Measurements from ENCODE around the gene NR2F2.

Gene NR2F2

GRCh38 chr15:96320703-96321638 lies 9.5 kb upstream of the NR2F2 start:
- DNase-seq (ENCODE audit: extremely low spot score), result no peak
- POLR2A ChIA-PET, result interaction anchor here (2.4 kb wide), 1 partner anchor 10 kb away, joined by 8 read pairs; the partner anchor contains the start of gene NR2F2
- CTCF ChIA-PET, result no interaction called here
- TF ChIP-seq SP1 (IDR thresholded peaks at IDR 0.05) (no peak), CTBP1 (IDR thresholded peaks at IDR 0.05; ENCODE audit: borderline replicate concordance) (no peak), NFRKB (IDR thresholded peaks at IDR 0.05) (no peak), ELF4 (IDR thresholded peaks at IDR 0.05) (no peak), SUZ12 (IDR thresholded peaks at IDR 0.05) (no peak), LEF1 (IDR thresholded peaks at IDR 0.05; ENCODE audit: borderline replicate concordance) (no peak), ARNT (IDR thresholded peaks at IDR 0.05) (no peak), TARDBP (IDR thresholded peaks at IDR 0.05) (no peak), L3MBTL2 (conservative IDR thresholded peaks at IDR 0.05) (no peak), FOXK2 (IDR thresholded peaks at IDR 0.05) (no peak), PKNOX1 (IDR thresholded peaks at IDR 0.05) (no peak), FOXA1 (IDR thresholded peaks at IDR 0.05) (no peak), ZNF384 (IDR thresholded peaks at IDR 0.05) (no peak), BHLHE40 (IDR thresholded peaks at IDR 0.05; ENCODE audit: borderline replicate concordance) (no peak), FOXM1 (IDR thresholded peaks at IDR 0.05; ENCODE audit: borderline replicate concordance) (no peak), HDGF (IDR thresholded peaks at IDR 0.05; ENCODE audit: borderline replicate concordance) (no peak)

- DNase-seq (ENCODE audit: extremely low spot score), result no peak
- POLR2A ChIA-PET, result interaction anchor here (2.4 kb wide), 1 partner anchor 9 kb away, joined by 8 read pairs; the partner anchor contains the start of gene NR2F2
- TF ChIP-seq NFRKB (IDR thresholded peaks at IDR 0.05) (no peak), SP1 (IDR thresholded peaks at IDR 0.05) (no peak), HDGF (IDR thresholded peaks at IDR 0.05; ENCODE audit: borderline replicate concordance) (no peak), PKNOX1 (IDR thresholded peaks at IDR 0.05) (no peak), ELF4 (IDR thresholded peaks at IDR 0.05) (no peak), FOXK2 (IDR thresholded peaks at IDR 0.05) (no peak), FOXM1 (IDR thresholded peaks at IDR 0.05; ENCODE audit: borderline replicate concordance) (no peak), FOXA1 (IDR thresholded peaks at IDR 0.05) (no peak), LEF1 (IDR thresholded peaks at IDR 0.05; ENCODE audit: borderline replicate concordance) (no peak), L3MBTL2 (conservative IDR thresholded peaks at IDR 0.05) (no peak), ZNF384 (IDR thresholded peaks at IDR 0.05) (no peak)
- CTCF ChIA-PET, result no interaction called here
Observed at GRCh38 chr15:96321639-96322535, 8.6 kb upstream of the NR2F2 start.

- POLR2A ChIA-PET, result no interaction called here
- CTCF ChIA-PET, result no interaction called here
- no peak for DNase-seq (ENCODE audit: extremely low spot score)
- TF ChIP-seq FOXK2 (IDR thresholded peaks at IDR 0.05) (no peak), FOXM1 (IDR thresholded peaks at IDR 0.05; ENCODE audit: borderline replicate concordance) (no peak), LEF1 (IDR thresholded peaks at IDR 0.05; ENCODE audit: borderline replicate concordance) (no peak), L3MBTL2 (conservative IDR thresholded peaks at IDR 0.05) (no peak), ZNF384 (IDR thresholded peaks at IDR 0.05) (no peak), BHLHE40 (IDR thresholded peaks at IDR 0.05; ENCODE audit: borderline replicate concordance) (no peak), SUZ12 (IDR thresholded peaks at IDR 0.05) (no peak), HDGF (IDR thresholded peaks at IDR 0.05; ENCODE audit: borderline replicate concordance) (no peak), PKNOX1 (IDR thresholded peaks at IDR 0.05) (no peak), FOXA1 (IDR thresholded peaks at IDR 0.05) (no peak), ARNT (IDR thresholded peaks at IDR 0.05) (no peak), TARDBP (IDR thresholded peaks at IDR 0.05) (no peak), NFRKB (IDR thresholded peaks at IDR 0.05) (no peak), ELF4 (IDR thresholded peaks at IDR 0.05) (no peak), CTBP1 (IDR thresholded peaks at IDR 0.05; ENCODE audit: borderline replicate concordance) (no peak), SP1 (IDR thresholded peaks at IDR 0.05) (no peak)
Observed at GRCh38 chr15:96322536-96323318, 7.8 kb upstream of the NR2F2 start.

- TF ChIP-seq SUZ12 (IDR thresholded peaks at IDR 0.05) (no peak), ARNT (IDR thresholded peaks at IDR 0.05) (no peak), CTBP1 (IDR thresholded peaks at IDR 0.05; ENCODE audit: borderline replicate concordance) (no peak), ELF4 (IDR thresholded peaks at IDR 0.05) (no peak), BHLHE40 (IDR thresholded peaks at IDR 0.05; ENCODE audit: borderline replicate concordance) (no peak), SP1 (IDR thresholded peaks at IDR 0.05) (no peak), FOXM1 (IDR thresholded peaks at IDR 0.05; ENCODE audit: borderline replicate concordance) (no peak), FOXK2 (IDR thresholded peaks at IDR 0.05) (no peak), TARDBP (IDR thresholded peaks at IDR 0.05) (no peak), L3MBTL2 (conservative IDR thresholded peaks at IDR 0.05) (no peak)
- DNase-seq (ENCODE audit: extremely low spot score), result no peak
- ChIA-PET POLR2A (no interaction called here), CTCF (no interaction called here)
Observed at GRCh38 chr15:96323319-96324145, 7.0 kb upstream of the NR2F2 start.
